Measurements from ENCODE around the gene ANKS1B. TPM values are rescaled to one million over a fixed set of nuclear protein-coding genes. Genes with fewer than 3 reads are reported as not detected.

ANKS1B gene
- total and polyA plus RNA-seq, 10 of the 15 experiments (the other 5 are each of a cell fraction or from before 2014, with no cell fraction given) = 0.16 to 1.3 (median 0.82) TPM; not detected in 7

DNA sequence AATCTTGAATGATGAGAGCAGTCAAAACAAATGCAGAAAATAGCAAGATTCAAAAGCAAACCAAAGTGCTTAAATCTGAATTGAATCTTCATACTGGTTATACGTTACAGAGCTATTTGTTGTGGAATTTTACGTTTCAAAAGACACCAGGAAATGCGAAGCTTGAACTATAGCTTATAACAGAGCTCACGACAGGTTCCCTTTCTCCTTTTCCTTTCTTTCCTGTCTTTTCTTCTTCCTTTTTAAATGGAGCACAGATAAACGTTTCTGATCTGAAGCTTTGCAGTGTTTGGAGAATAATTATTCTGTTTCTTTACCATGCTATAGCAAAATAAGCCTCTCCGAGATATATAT, 829.8 kb downstream of the ANKS1B start:
- RAD21 ChIA-PET (ENCODE audit: unreplicated experiment) = interaction anchor here (1.3 kb wide), 1 partner anchor 14 kb away, joined by 3 read pairs; no protein-coding TSS in a partner anchor
- BruUV-seq (replicated peaks) = no TSS peak
- DNase-seq (ENCODE audit: low read depth, low spot score) (no peak), ATAC-seq (no peak), FAIRE-seq (no peak)
- no peaks in the 10 kb centered on the region for H3K9me3 ChIP-seq (replicated peaks; ENCODE audit: control insufficient read depth, insufficient read depth, low read length)
- no peaks in the 10 kb centered on the region for H3K27me3 ChIP-seq (replicated peaks in 1 of 2; ENCODE audit: control insufficient read depth in 2 of 2, insufficient read depth in 2 of 2, low read length in 1 of 2)
- H3K9ac ChIP-seq (ENCODE audit: control insufficient read depth, insufficient read depth, low read length) = no peak overlapping the region
- no peaks in the 10 kb centered on the region for H3K79me2 ChIP-seq (ENCODE audit: control insufficient read depth, insufficient read depth, low read length)
- H2AFZ ChIP-seq (ENCODE audit: control insufficient read depth, low read depth, low read length) = no peak overlapping the region
- 20% methylated on average over 6 of the region's 6 CpGs for WGBS (ENCODE audit: insufficient coverage, insufficient replicate concordance, low lambda C conversion rate, missing lambda C conversion rate)
- H3K27ac ChIP-seq (ENCODE audit: control insufficient read depth, insufficient read depth) = no peak overlapping the region
- H4K20me1 ChIP-seq (ENCODE audit: control insufficient read depth, insufficient read depth) = no peaks in the 10 kb centered on the region
- no peak for TF ChIP-seq STAT1 (conservative IDR thresholded peaks at IDR 0.05)
- TF ChIP-seq GABPA (IDR thresholded peaks at IDR 0.05; ENCODE audit: low read depth) = no peak
- TF ChIP-seq, protein P1, sequence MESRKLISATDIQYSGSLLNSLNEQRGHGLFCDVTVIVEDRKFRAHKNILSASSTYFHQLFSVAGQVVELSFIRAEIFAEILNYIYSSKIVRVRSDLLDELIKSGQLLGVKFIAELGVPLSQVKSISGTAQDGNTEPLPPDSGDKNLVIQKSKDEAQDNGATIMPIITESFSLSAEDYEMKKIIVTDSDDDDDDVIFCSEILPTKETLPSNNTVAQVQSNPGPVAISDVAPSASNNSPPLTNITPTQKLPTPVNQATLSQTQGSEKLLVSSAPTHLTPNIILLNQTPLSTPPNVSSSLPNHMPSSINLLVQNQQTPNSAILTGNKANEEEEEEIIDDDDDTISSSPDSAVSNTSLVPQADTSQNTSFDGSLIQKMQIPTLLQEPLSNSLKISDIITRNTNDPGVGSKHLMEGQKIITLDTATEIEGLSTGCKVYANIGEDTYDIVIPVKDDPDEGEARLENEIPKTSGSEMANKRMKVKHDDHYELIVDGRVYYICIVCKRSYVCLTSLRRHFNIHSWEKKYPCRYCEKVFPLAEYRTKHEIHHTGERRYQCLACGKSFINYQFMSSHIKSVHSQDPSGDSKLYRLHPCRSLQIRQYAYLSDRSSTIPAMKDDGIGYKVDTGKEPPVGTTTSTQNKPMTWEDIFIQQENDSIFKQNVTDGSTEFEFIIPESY (IDR thresholded peaks at IDR 0.05) = no peak
- TF ChIP-seq, protein P2, sequence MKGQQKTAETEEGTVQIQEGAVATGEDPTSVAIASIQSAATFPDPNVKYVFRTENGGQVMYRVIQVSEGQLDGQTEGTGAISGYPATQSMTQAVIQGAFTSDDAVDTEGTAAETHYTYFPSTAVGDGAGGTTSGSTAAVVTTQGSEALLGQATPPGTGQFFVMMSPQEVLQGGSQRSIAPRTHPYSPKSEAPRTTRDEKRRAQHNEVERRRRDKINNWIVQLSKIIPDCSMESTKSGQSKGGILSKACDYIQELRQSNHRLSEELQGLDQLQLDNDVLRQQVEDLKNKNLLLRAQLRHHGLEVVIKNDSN (IDR thresholded peaks at IDR 0.05; ENCODE audit: borderline replicate concordance, extremely low read length, insufficient read depth, low read depth, low read length) = no peak
- TF ChIP-seq IRF4 (IDR thresholded peaks at IDR 0.05; ENCODE audit: low read depth, low read length) = no peak
- TF ChIP-seq ETV6 (conservative IDR thresholded peaks at IDR 0.05 in 1 of 2, IDR thresholded peaks at IDR 0.05 in 1 of 2; ENCODE audit: borderline replicate concordance in 1 of 2, low read depth in 1 of 2) = no peak
- TF ChIP-seq SMARCA5 (IDR thresholded peaks at IDR 0.05) = no peak
- TF ChIP-seq CBX5 (IDR thresholded peaks at IDR 0.05; ENCODE audit: low read depth) = no peak
- no peak for TF ChIP-seq SIX5 (IDR thresholded peaks at IDR 0.05; ENCODE audit: low read depth, low read length, severe bottlenecking)
- no peaks in the 10 kb centered on the region for H3K4me1 ChIP-seq (ENCODE audit: control insufficient read depth, insufficient read depth, low read length)
- CTCF ChIA-PET = interaction anchor here (0.6 kb wide), 1 partner anchor 176 kb away, joined by 3 read pairs; no protein-coding TSS in a partner anchor
- no peak overlapping the region for H3K4me3 ChIP-seq
- in situ Hi-C loops (cut with MboI) (no loop called here), intact Hi-C loops (cut with micrococcal nuclease; ENCODE audit: unreplicated experiment) (no loop called here)
- SMC1A ChIA-PET (ENCODE audit: uncharacterized antibody, unreplicated experiment) = interaction anchor here (1.2 to 1.6 kb wide), 3 partner anchors 8 to 44 kb away, joined by 3 to 5 read pairs (median 3); no protein-coding TSS in a partner anchor
- POLR2A ChIA-PET = no interaction called here
- H3K4me2 ChIP-seq (ENCODE audit: control insufficient read depth, insufficient read depth) = no peak overlapping the region
- H3K36me3 ChIP-seq (ENCODE audit: control insufficient read depth in 2 of 2, insufficient read depth in 2 of 2, low read length in 1 of 2) = no peaks in the 10 kb centered on the region
